Skeletal muscle tissue (tissue), 4 donors: ENCODE measurements around the gene SLC2A1. TPM values are rescaled to one million over a fixed set of nuclear protein-coding genes. Genes with fewer than 3 reads are reported as not detected.
A peak's percentile ranks its signal among the peaks of the same experiment; 100 is the strongest.

Experiments
- H3K27ac ChIP-seq: one replicate; pipeline ENCODE4 v1.7.0; 2013; ENCODE audit warnings: mild to moderate bottlenecking, low read depth, low read length, inconsistent platforms
- H3K27me3 ChIP-seq, 3 donors: one replicate each; pipeline ENCODE4 v1.7.0; 2013; ENCODE audit warnings: low read length in 3 of 3; ENCODE audit not compliant: control insufficient read depth in 3 of 3, insufficient read depth in 3 of 3
- H3K36me3 ChIP-seq, 3 donors: one replicate each; pipeline ENCODE4 v1.7.0; 2013; ENCODE audit warnings: low read length in 3 of 3; ENCODE audit not compliant: control insufficient read depth in 3 of 3, insufficient read depth in 3 of 3
- H3K4me1 ChIP-seq, 3 donors: one replicate each; pipeline ENCODE4 v1.7.0; 2013; ENCODE audit warnings: low read length in 3 of 3, mild to moderate bottlenecking in 3 of 3; ENCODE audit not compliant: control insufficient read depth in 3 of 3, insufficient read depth in 3 of 3
- H3K4me3 ChIP-seq, 3 donors: one replicate each; pipeline ENCODE4 v1.7.0; 2013; ENCODE audit warnings: low read length in 3 of 3
- H3K9ac ChIP-seq, 3 donors: one replicate each; pipeline ENCODE4 v1.7.0; 2013; ENCODE audit warnings: low read length in 3 of 3, mild to moderate bottlenecking in 3 of 3, moderate library complexity in 2 of 3, low read depth in 1 of 3
- H3K9me3 ChIP-seq, 3 donors: one replicate each; pipeline ENCODE4 v1.7.0; 2013; ENCODE audit warnings: low read length in 3 of 3; ENCODE audit not compliant: control insufficient read depth in 3 of 3
- total RNA-seq: library from RNA; depleted of rRNA; stranded (reverse); fragments of >200 nt; gene quantifications from one replicate; pipeline ENCODE4 v1.2.3, GENCODE V29; 2014
- donor health status: Osteomylitis.

The SLC2A1 gene
- total RNA-seq, 1 donor from 2014 or later, result 28.2 TPM

GRCh38 chr1:42951588-42951987 is 7.1 kb downstream of the SLC2A1 start:
- Histone ChIP-seq H3K4me1 (peaks cover 6 to 16% (median 7%) of the 10 kb centered on the region in 3 donors), H3K9ac (no peak overlapping the region), H3K4me3 (no peak overlapping the region), H3K9me3 (no peaks in the 10 kb centered on the region), H3K27ac (no peak overlapping the region), H3K27me3 (peaks cover 0 to 5% (median 0%) of the 10 kb centered on the region in 3 donors), H3K36me3 (no peaks in the 10 kb centered on the region)

DNA sequence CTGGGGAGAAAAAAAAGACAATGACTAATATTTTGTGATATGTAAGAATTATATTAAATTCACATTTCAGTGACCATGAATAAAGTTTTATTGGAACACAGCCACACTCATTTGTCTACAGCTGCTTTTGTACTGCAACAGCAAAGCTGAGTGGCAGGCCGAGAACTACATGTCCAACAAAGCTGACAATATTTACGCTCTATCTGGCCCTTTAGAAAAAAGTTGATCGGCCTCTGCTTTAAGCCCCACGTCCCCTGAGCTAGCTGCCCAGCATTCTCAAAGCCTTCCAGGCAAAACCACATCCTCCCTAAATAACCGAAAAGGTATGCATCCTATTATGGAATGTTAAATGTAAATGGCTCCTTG is 8.6 kb downstream of the SLC2A1 start:
- Histone ChIP-seq H3K4me1 (peaks cover 10 to 22% (median 15%) of the 10 kb centered on the region in 3 donors), H3K27ac (no peak overlapping the region), H3K36me3 (no peaks in the 10 kb centered on the region), H3K9ac (no peak overlapping the region), H3K9me3 (no peaks in the 10 kb centered on the region), H3K27me3 (peaks cover 0 to 5% (median 0%) of the 10 kb centered on the region in 3 donors), H3K4me3 (no peak overlapping the region)

DNA sequence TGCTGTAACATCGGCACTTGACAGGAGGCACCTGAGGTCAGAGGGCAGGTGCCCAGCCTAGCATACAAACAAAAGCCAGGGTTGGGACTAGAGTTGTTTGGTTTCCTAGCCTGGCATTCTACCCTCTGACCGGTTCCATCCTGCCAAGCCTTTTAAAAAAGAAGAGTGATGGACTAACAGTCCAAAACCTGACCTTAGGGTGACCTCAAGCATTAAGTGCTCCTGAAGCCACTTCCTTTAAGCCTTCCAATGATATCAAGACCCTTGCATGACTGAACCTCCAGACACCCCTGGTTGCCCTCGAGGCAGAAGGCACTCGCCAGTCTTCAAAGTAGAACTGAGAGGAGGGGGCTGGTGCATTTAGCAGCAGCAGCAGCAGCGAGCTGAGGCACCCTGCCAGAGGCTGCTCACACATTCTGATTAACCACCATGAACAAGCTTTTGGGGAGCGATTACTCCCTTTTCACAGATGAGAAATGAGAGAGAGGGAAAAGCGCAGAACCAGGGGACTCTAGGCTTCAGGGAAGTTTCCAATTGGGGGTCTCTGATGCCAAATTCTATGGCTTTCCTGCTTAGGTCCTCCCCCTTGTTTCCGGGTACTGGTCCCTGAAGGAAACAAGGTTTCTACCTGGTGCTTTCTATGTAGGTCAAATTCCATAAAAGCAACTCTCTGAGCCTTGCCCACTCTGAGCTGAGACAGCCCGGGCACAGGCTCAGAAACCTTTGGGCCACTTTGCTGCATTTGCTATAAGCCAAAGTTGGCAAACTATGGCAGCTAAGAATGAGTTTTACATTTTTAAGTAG is 9.2 kb downstream of the SLC2A1 start:
- peaks cover 10 to 22% (median 19%) of the 10 kb centered on the region in 3 donors for H3K4me1 ChIP-seq
- peaks cover 0 to 5% (median 0%) of the 10 kb centered on the region in 3 donors for H3K27me3 ChIP-seq
- H3K4me3 ChIP-seq, result no peak overlapping the region
- no peak overlapping the region for H3K9ac ChIP-seq
- no peak overlapping the region for H3K27ac ChIP-seq
- no peaks in the 10 kb centered on the region for H3K36me3 ChIP-seq
- no peaks in the 10 kb centered on the region for H3K9me3 ChIP-seq

DNA sequence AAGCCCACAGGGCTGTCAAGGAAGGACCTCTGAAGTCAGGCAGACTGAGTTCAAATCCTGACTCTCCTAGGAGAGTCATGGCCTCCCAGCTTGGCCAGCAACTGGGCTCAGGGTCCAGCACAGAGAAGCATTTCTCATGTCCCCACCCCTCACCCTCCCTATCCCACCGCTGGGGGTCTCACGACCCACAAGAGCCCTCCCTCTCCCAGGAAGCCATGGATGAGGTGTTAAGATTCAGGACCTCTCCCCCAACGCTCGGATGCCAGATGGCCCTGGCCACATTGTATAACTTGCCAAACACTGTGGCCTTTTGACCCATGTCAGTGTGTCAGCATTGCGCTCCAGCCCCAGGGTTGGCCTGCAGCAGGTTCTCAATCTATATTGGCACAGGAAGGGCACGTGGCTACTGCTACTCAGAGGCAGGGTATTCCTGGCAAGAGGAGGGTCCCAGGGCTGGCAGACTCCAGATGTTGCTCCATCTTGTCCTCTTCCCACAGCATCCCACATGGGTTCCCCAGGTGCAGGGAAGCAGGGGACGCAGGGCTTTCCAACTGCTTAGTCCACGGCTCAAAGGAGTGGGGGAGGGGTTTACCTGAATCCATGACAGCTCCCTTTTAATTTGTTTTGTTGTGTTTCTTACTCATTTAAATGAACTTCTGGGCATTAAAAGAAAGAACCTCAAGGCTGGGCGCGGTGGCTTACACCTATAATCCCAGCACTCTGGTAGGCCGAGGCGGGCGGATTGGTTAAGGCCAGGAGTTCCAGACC is 10.5 kb downstream of the SLC2A1 start:
- no peak overlapping the region for H3K27ac ChIP-seq
- no peak overlapping the region for H3K4me3 ChIP-seq
- no peaks in the 10 kb centered on the region for H3K9me3 ChIP-seq
- no peak overlapping the region for H3K9ac ChIP-seq
- H3K27me3 ChIP-seq, result peaks cover 0 to 5% (median 0%) of the 10 kb centered on the region in 3 donors
- peaks cover 19 to 34% (median 31%) of the 10 kb centered on the region in 3 donors for H3K4me1 ChIP-seq
- H3K36me3 ChIP-seq, result no peaks in the 10 kb centered on the region

DNA sequence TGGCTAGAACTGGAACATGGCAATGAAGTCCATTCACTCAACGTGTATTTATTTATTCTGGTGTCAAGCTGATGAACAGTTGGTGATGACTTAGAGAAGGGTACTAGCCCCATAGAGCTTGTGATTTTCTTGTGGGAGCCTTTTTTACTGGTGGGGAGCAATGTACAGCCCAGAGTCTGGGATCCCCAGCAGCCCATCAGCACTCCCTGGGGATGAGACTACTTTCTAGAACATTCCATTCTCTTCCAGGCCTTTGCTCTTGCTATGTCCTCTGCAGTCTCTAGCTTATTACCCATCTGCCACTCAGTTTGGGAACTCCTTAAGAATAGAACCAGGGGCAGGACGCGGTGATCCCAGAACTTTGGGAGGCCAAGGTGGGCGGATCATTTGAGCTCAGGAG is 11.6 kb downstream of the SLC2A1 start:
- no peak overlapping the region for H3K4me3 ChIP-seq
- H3K27me3 ChIP-seq, result peaks cover 0 to 5% (median 0%) of the 10 kb centered on the region in 3 donors
- H3K36me3 ChIP-seq, result peaks cover 0 to 2% (median 0%) of the 10 kb centered on the region in 3 donors
- no peak overlapping the region for H3K9ac ChIP-seq
- H3K4me1 ChIP-seq, result peaks cover 26 to 37% (median 34%) of the 10 kb centered on the region in 3 donors
- no peak overlapping the region for H3K27ac ChIP-seq
- no peaks in the 10 kb centered on the region for H3K9me3 ChIP-seq

DNA sequence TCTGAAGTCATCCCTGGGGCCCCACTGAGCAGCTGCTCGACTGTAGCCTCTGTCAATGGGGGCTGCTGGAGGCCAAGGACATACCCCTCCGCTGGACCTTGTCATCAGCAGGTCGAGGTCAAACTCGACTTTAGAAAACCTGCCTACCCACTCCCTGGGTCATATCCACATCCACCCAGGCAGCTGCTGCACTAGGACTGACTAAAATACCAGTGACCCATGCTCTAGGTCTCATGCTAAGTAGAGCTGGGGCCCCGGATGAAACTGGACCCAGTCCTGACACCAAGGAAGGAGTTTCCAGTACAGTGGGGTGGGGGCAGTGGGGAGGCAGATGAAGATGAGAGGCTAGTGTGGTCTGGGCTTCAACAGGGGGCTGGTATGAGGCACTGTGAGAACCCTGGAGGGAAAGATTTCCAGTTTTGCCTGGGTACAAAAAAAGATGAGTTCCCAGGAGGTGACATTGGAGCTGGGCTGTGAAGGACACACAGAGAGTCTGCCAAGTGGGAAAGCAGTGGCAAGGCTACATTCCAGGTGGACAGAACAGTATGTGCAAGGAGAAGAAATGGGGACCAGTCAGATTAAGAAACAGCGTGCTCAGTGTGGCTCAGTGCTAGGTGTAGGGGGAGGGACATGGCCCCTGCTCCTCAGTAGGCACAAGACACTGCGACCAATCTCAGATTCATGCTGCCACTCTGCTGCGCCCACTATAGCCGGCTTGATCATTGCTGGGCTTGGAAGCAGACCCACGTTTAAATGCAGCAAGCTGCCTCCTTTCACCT is 12.4 kb downstream of the SLC2A1 start:
- peaks cover 34 to 45% (median 42%) of the 10 kb centered on the region in 3 donors for H3K4me1 ChIP-seq
- H3K9me3 ChIP-seq, result no peaks in the 10 kb centered on the region
- H3K4me3 ChIP-seq, result no peak overlapping the region
- H3K9ac ChIP-seq, result no peak overlapping the region
- H3K27ac ChIP-seq, result no peak overlapping the region
- H3K36me3 ChIP-seq, result peaks cover 0 to 2% (median 0%) of the 10 kb centered on the region in 3 donors
- peaks cover 0 to 5% (median 0%) of the 10 kb centered on the region in 3 donors for H3K27me3 ChIP-seq

- Histone ChIP-seq H3K36me3 (peaks cover 0 to 2% (median 0%) of the 10 kb centered on the region in 3 donors), H3K4me1 (peaks cover 41 to 49% (median 49%) of the 10 kb centered on the region in 3 donors), H3K4me3 (no peak overlapping the region), H3K9me3 (no peaks in the 10 kb centered on the region), H3K9ac (no peak overlapping the region), H3K27me3 (peaks cover 0 to 5% (median 0%) of the 10 kb centered on the region in 3 donors), H3K27ac (no peak overlapping the region)
These were observed 13.5 kb downstream of the SLC2A1 start for GRCh38 chr1:42945164-42945563.

DNA sequence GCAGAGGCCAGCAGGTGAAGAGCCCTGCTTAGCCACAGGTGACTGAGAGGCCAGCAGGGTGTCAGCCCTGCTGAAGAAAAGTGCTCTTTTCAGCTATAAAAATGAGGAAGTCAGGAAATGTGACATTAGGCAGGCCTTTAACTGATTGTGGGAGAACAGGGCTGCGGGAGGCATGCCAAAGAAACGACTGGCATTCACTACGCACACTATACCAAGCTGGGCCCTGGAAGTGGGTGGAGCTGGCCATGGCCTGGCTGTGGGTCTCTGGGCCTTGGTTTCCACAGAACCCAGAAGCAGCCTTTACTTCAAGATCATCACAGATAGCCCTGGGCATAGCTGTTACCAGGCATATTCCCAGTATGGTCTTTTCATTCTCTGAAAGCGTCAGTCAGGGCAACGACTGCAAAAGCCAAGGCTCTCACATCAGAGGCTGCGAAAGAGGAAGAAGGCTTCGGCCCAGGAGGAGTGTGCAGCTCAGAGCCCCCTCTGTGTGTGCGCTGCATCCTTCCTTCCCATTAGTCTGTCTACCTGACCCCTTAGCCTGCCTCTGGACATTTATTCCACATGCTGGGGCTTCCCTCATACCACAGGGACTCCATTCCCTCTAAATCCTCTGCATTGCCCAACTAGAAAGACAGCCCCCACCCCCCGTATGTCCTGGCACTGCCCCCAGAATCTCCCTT is 14.3 kb downstream of the SLC2A1 start:
- Histone ChIP-seq H3K27me3 (peaks cover 0 to 5% (median 0%) of the 10 kb centered on the region in 3 donors), H3K4me3 (no peak overlapping the region), H3K9me3 (no peaks in the 10 kb centered on the region), H3K4me1 (peaks cover 41 to 49% (median 44%) of the 10 kb centered on the region in 3 donors), H3K27ac (peak overlapping the region; percentile 2), H3K9ac (peak overlapping the region in 1 of 3 donors; percentile 25), H3K36me3 (peaks cover 0 to 2% (median 0%) of the 10 kb centered on the region in 3 donors)

DNA sequence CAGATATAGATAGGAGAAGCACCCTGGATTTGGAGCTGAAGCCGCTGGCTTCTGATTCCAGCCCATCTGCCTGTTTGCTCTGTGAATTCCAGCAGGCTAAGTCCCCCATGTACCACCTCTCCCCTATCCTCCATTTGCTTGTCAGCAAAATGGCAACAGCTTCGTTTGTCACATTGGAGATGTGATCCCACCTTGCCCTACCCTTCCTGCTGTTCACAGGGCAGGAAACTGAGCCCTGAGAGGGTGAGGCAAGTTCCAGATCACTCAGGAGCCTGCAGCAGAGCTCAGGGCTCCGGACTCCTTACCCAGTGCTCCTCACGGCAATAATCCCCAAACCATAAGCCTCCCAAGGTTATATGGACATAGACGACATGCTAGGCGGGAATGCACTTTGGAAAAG is 14.9 kb downstream of the SLC2A1 start:
- Histone ChIP-seq H3K27me3 (peaks cover 0 to 5% (median 0%) of the 10 kb centered on the region in 3 donors), H3K4me1 (peaks cover 41 to 49% (median 43%) of the 10 kb centered on the region in 3 donors), H3K9me3 (no peaks in the 10 kb centered on the region), H3K36me3 (peaks cover 0 to 2% (median 0%) of the 10 kb centered on the region in 3 donors), H3K4me3 (no peak overlapping the region), H3K27ac (peak overlapping the region; percentile 2), H3K9ac (peak overlapping the region in 1 of 3 donors; percentile 25)
